K562 (cell line): ENCODE data around the gene H3-3A. TPM values are rescaled to one million over a fixed set of nuclear protein-coding genes. Genes with fewer than 3 reads are reported as not detected.

Experiments
- EP400 ChIP-seq: fragments of 450-650 bp; IDR thresholded peaks from 2 replicates; pipeline ENCODE4 v1.6.1; 2017; ENCODE audit warnings: antibody characterized with exemption, mild to moderate bottlenecking, moderate library complexity
- GABPA ChIP-seq: fragments of 200-800 bp; sonication (Bioruptor generic); conservative IDR thresholded peaks from 2 replicates; pipeline ENCODE4 v1.6.1; 2016; ENCODE audit warnings: low read depth, missing genetic modification characterization, missing compliant biosample characterization
- GABPB2 ChIP-seq: fragments of 250-450 bp; sonication (Bioruptor Pico); conservative IDR thresholded peaks from 2 replicates; pipeline ENCODE4 v1.5.1; 2021; ENCODE audit warnings: mild to moderate bottlenecking
- NCOA1 ChIP-seq: fragments of 450-650 bp; IDR thresholded peaks from 2 replicates; pipeline ENCODE4 v1.6.1; 2016; ENCODE audit warnings: low read depth
- NR1H2 ChIP-seq: sonication (generic); formaldehyde crosslinking; IDR thresholded peaks from 2 replicates; pipeline ENCODE4 v1.4.0; 2020; ENCODE audit warnings: mild to moderate bottlenecking, missing genetic modification reagents
- SMARCA5 ChIP-seq: fragments of 450-650 bp; IDR thresholded peaks from 2 replicates; pipeline ENCODE4 v1.6.1; 2016
- SOX6 ChIP-seq: fragments of 450-650 bp; IDR thresholded peaks from 2 replicates; pipeline ENCODE4 v1.6.1; 2014; ENCODE audit warnings: mild to moderate bottlenecking
- THRAP3 ChIP-seq: fragments of 450-650 bp; IDR thresholded peaks from 2 replicates; pipeline ENCODE4 v1.6.1; 2016; ENCODE audit warnings: mild to moderate bottlenecking, inconsistent platforms, borderline replicate concordance
- ZNF12 ChIP-seq: sonication (generic); formaldehyde crosslinking; IDR thresholded peaks from 2 replicates; pipeline ENCODE4 v1.4.0; 2020; ENCODE audit warnings: mild to moderate bottlenecking, missing genetic modification reagents
- ZNF3 ChIP-seq: fragments of 250-450 bp; sonication (Bioruptor Pico); IDR thresholded peaks from 2 replicates; pipeline ENCODE4 v1.5.0; 2021; ENCODE audit warnings: mild to moderate bottlenecking, moderate library complexity
- ZNF445 ChIP-seq: fragments of 250-450 bp; sonication (Bioruptor Pico); IDR thresholded peaks from 2 replicates; pipeline ENCODE4 v1.4.0; 2020; ENCODE audit warnings: low read depth, mild to moderate bottlenecking, moderate library complexity
- ZNF644 ChIP-seq: fragments of 200-800 bp; sonication (Bioruptor generic); IDR thresholded peaks from 2 replicates; pipeline ENCODE4 v1.6.1; 2016; ENCODE audit warnings: low read depth, missing genetic modification characterization, missing compliant biosample characterization
- ZNF699 ChIP-seq: fragments of 250-450 bp; sonication (Bioruptor Pico); IDR thresholded peaks from 2 replicates; pipeline ENCODE4 v1.8.0; 2021; ENCODE audit warnings: mild to moderate bottlenecking, moderate library complexity; ENCODE audit not compliant: insufficient replicate concordance
- polyA plus RNA-seq, 8 experiments: library from polyadenylated mRNA; depleted of rRNA in 4 of 8; stranded (reverse) in 5 of 8; unstranded in 3 of 8; fragments of >200 nt; fragmentation: Nextera tagmentation in 2 of 8; fragmentation: Illumina TruSeq in 1 of 8; extraction: Ambion mirVana in 2 of 8; extraction: Trizol in 1 of 8; gene quantifications; 2 replicates each; pipeline versions ENCODE4 v1.2.1 to v1.2.3, GENCODE V29; 2011 to 2014; ENCODE audit warnings: inconsistent platforms in 1 of 8, missing spikeins in 1 of 8
- total RNA-seq, 7 experiments: library from RNA; depleted of rRNA in 6 of 7; stranded (reverse); fragments of >200 nt in 6 of 7; fragmentation: Illumina TruSeq in 2 of 7; extraction: Trizol in 2 of 7; gene quantifications; 2 replicates each; pipeline versions ENCODE4 v1.2.1 to v1.2.3, GENCODE V29; 2011 to 2021; ENCODE audit warnings: low replicate concordance in 1 of 7
- TF ChIP-seq, protein P1 (sequence below): fragments of 250-450 bp; sonication (Bioruptor Pico); IDR thresholded peaks from 2 replicates; pipeline ENCODE4 v1.5.0; 2021
- TF ChIP-seq, protein P2 (sequence below), 2 experiments: fragments of 450-650 bp; IDR thresholded peaks; 2 replicates each; pipeline ENCODE4 v1.6.1; 2016; ENCODE audit warnings: mild to moderate bottlenecking in 2 of 2, borderline replicate concordance in 1 of 2, low read depth in 1 of 2, moderate library complexity in 1 of 2
- TF ChIP-seq, protein P3 (sequence below): fragments of 450-650 bp; IDR thresholded peaks from 2 replicates; pipeline ENCODE4 v1.6.1; 2018; ENCODE audit not compliant: partially characterized antibody

The H3-3A gene
- total and polyA plus RNA-seq, 9 of the 15 experiments (the other 6 are each of a cell fraction or from before 2014, with no cell fraction given) = 426 to 1,083 (median 591) TPM

DNA sequence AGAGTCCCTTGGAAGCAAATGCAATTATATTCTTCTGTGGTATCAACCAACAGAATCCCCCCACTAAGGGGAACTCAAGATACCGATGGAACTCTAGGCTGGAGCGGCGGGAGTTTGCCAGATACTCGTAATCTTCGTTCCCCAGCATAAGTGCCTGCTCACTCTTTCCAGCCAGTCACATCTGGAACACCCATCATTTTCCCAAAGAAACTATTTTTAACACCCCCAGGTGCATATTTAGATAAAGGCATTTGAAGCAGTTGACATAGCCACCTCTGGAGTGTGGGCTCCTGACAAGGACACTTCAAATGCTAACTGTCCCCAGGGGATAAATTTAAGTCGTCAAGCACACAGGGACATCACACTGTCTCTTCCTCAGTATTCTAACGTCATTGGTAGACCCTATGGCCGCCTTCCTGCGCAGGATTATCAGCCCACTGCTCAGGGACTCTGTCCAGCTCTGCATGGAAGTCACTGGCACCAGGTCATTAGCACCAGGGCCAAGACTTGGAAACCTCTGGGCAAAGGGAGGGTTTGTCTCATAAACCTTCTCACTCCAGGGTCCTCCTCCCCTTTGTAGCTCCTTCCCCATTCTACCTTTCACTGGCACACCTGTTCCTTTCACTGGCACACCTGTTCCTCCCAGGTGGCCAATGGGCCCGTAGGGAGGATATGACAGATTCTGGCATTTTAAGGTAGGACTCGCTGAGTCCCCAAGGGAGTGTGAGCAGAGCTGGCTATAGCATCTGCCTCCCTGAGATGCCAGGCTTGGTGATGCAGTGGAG, 48.8 kb downstream of the H3-3A start (continued):
- TF ChIP-seq, protein P1, sequence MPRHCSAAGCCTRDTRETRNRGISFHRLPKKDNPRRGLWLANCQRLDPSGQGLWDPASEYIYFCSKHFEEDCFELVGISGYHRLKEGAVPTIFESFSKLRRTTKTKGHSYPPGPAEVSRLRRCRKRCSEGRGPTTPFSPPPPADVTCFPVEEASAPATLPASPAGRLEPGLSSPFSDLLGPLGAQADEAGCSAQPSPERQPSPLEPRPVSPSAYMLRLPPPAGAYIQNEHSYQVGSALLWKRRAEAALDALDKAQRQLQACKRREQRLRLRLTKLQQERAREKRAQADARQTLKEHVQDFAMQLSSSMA (CRISPR knock-in tag) = no peak
- TF ChIP-seq, protein P2, sequence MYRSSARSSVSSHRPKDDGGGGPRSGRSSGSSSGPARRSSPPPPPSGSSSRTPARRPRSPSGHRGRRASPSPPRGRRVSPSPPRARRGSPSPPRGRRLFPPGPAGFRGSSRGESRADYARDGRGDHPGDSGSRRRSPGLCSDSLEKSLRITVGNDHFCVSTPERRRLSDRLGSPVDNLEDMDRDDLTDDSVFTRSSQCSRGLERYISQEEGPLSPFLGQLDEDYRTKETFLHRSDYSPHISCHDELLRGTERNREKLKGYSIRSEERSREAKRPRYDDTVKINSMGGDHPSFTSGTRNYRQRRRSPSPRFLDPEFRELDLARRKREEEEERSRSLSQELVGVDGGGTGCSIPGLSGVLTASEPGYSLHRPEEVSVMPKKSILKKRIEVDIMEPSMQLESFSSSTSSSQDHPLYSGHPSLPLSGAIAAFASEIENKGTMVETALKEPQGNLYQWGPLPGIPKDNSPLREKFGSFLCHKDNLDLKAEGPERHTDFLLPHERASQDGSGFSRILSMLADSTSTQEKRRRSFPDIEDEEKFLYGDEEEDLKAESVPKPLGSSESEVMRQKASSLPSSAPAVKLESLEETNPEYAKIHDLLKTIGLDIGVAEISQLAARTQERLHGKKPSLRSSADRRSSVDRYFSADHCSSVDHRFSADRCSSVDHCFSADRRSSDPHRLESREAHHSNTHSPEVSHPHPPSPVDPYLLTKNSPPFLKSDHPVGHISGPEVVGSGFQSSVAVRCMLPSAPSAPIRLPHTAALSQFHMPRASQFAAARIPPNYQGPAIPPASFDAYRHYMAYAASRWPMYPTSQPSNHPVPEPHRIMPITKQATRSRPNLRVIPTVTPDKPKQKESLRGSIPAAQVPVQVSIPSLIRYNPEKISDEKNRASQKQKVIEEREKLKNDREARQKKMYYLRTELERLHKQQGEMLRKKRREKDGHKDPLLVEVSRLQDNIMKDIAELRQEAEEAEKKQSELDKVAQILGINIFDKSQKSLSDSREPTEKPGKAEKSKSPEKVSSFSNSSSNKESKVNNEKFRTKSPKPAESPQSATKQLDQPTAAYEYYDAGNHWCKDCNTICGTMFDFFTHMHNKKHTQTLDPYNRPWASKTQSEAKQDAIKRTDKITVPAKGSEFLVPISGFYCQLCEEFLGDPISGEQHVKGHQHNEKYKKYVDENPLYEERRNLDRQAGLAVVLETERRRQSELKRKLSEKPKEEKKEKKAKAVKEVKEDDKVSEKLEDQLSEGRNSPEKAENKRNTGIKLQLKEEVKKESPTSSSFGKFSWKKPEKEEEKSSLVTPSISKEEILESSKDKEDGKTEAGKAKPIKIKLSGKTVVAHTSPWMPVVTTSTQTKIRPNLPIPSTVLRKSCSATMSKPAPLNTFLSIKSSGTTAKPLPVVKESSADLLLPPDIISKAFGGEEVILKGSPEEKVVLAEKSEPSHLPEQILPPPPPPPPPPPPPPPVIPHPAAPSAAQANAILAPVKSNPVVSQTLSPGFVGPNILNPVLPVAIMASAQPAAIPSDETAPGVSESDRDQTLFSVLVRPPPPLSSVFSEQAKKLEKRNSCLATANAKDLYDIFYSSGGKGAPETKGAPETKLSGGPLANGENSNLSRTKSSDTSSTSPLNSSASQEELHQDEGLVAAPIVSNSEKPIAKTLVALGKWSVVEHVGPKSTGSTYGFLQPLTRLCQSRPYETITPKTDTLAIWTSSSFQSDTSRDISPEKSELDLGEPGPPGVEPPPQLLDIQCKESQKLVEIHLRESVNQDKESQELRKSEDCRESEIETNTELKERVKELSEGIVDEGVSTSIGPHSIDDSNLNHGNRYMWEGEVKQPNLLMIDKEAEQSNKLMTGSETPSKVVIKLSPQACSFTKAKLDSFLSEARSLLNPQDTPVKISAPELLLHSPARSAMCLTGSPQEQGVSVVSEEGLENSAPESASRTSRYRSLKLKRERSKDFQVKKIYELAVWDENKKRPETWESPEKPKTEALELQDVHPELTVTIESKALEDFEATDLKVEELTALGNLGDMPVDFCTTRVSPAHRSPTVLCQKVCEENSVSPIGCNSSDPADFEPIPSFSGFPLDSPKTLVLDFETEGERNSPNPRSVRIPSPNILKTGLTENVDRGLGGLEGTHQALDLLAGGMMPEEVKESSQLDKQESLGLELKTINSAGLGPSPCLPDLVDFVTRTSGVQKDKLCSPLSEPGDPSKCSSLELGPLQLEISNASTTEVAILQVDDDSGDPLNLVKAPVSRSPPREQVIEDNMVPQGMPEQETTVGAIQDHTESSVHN (IDR thresholded peaks at IDR 0.05; ENCODE audit: borderline replicate concordance in 1 of 2, low read depth in 1 of 2) = 0 out of 4 replicates have a peak, but pooled peaks of 1 of the 2 experiments have one; percentile 55
- TF ChIP-seq THRAP3 (no peak), ZNF644 (tag) (no peak; the same call in 1 of the 2 replicates), ZNF699 (no peak), ZNF12 (CRISPR knock-in tag) (no peak), NR1H2 (no peak), GABPA (tag) (no peak), EP400 (no peak), NCOA1 (peak; percentile 82; the same call in 1 of the 2 replicates), SOX6 (peak; percentile 93), GABPB2 (CRISPR knock-in tag) (no peak), ZNF445 (no peak), SMARCA5 (no peak; the same call in 1 of the 2 replicates), ZNF3 (CRISPR knock-in tag) (no peak)
- TF ChIP-seq, protein P3, sequence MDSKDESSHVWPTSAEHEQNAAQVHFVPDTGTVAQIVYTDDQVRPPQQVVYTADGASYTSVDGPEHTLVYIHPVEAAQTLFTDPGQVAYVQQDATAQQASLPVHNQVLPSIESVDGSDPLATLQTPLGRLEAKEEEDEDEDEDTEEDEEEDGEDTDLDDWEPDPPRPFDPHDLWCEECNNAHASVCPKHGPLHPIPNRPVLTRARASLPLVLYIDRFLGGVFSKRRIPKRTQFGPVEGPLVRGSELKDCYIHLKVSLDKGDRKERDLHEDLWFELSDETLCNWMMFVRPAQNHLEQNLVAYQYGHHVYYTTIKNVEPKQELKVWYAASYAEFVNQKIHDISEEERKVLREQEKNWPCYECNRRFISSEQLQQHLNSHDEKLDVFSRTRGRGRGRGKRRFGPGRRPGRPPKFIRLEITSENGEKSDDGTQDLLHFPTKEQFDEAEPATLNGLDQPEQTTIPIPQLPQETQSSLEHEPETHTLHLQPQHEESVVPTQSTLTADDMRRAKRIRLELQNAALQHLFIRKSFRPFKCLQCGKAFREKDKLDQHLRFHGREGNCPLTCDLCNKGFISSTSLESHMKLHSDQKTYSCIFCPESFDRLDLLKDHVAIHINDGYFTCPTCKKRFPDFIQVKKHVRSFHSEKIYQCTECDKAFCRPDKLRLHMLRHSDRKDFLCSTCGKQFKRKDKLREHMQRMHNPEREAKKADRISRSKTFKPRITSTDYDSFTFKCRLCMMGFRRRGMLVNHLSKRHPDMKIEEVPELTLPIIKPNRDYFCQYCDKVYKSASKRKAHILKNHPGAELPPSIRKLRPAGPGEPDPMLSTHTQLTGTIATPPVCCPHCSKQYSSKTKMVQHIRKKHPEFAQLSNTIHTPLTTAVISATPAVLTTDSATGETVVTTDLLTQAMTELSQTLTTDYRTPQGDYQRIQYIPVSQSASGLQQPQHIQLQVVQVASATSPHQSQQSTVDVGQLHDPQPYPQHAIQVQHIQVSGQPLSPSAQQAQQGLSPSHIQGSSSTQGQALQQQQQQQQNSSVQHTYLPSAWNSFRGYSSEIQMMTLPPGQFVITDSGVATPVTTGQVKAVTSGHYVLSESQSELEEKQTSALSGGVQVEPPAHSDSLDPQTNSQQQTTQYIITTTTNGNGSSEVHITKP = peak; percentile 72
